ENCODE results near the gene SYNJ2. TPM values are rescaled to one million over a fixed set of nuclear protein-coding genes. Genes with fewer than 3 reads are reported as not detected.

SYNJ2 gene
- total and polyA plus RNA-seq, 11 donors, result 7.5 to 27.0 (median 18.2) TPM

DNA sequence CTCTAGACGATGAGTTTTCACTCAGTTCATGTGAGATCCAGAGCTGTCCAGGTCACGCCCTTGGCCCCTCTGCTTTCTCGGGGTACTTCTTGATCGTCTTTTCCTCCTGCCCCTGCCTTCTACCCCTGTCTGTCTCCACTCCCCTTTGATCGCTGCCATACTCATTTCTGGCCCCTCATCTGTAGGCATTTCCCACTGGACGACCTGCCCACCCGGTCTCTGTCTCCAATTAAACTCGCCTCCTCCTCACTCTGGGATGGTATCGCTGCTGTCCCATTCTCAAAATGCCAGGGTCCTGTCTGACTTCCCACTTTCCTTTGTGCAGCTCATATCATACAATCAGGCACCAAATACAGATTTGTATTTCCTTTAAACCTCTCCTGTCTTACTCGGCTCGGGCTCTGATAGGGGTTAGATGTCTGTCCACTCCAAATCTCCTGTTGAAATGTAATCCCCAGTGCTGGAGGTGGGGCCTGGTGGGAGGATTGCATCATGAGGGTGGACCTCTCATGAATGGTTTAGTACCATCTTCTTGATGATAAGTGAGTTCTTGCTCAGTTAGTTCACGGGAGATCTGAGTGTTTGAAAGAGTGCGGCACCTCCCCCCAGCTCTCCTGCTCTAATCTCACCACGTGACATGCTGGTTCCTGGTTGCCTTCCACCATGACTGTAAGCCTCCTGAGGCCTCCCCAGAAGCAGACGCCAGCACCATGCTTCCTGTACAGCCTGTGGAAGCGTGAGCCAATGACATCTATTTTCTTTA is 3.5 kb upstream of the SYNJ2 start:
- no peak for ATAC-seq
- H3K27ac ChIP-seq, result no peak overlapping the region
- no peak overlapping the region for H3K4me3 ChIP-seq
- H3K9me3 ChIP-seq, result no peaks in the 10 kb centered on the region
- H3K27me3 ChIP-seq, result no peaks in the 10 kb centered on the region
- intact Hi-C loops (cut with DNase I), result loop anchor here in 1 of 10 donors (10.0 kb wide), 1 partner anchor 143 kb away; no protein-coding TSS in a partner anchor
- peaks cover 0 to 24% (median 9%) of the 10 kb centered on the region in 12 donors for H3K4me1 ChIP-seq
- no peak for DNase-seq
- TF ChIP-seq, protein P1, sequence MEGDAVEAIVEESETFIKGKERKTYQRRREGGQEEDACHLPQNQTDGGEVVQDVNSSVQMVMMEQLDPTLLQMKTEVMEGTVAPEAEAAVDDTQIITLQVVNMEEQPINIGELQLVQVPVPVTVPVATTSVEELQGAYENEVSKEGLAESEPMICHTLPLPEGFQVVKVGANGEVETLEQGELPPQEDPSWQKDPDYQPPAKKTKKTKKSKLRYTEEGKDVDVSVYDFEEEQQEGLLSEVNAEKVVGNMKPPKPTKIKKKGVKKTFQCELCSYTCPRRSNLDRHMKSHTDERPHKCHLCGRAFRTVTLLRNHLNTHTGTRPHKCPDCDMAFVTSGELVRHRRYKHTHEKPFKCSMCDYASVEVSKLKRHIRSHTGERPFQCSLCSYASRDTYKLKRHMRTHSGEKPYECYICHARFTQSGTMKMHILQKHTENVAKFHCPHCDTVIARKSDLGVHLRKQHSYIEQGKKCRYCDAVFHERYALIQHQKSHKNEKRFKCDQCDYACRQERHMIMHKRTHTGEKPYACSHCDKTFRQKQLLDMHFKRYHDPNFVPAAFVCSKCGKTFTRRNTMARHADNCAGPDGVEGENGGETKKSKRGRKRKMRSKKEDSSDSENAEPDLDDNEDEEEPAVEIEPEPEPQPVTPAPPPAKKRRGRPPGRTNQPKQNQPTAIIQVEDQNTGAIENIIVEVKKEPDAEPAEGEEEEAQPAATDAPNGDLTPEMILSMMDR (IDR thresholded peaks at IDR 0.05), result no peak
- no peaks in the 10 kb centered on the region for H3K36me3 ChIP-seq
- WGBS, 4 donors, result 83 to 88% (median 86%) methylated on average over 16 of the region's 16 CpGs

DNA sequence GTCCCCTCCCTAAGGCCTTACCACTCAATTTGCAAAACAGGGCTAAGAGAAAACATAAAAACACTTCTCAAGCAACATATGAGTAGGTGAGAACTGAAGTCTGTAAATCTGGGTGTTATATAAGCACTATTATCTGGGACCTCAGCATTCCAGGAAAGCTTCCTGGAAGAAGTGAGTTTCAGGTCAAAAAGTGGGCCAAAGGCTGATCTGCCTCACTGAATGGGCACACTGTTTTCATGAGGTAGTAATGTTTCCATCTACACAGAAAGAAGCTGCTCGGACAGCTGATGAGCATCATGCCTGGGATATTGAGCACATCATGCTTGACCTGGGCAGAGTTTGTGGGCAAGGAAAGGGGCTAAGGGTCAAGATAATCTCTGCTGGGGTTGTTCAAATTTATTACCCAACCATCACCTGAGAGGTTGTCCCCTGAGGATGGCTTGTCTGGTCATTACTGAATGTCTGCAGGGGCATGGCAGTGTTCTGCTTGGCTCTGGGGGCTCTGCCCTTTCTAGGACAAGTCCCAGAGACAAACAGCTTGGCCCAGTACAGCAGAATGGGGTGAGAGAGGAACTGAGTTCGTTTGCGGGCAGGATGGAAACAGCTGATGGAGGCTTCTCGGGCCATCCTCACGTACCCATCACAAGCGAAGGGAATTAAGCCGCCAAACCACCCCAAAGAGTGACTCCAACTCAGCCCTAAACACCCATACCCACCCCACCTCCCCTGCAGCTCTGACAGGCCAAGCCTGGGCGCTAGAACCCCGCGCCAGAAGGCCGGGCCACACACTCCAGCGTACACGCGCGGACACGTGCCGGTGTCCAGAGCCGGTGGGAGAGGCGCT is 1.2 kb upstream of the SYNJ2 start:
- intact Hi-C loops (cut with DNase I), result loop anchor here (1.0 to 5.0 kb wide), 8 partner anchors 47 to 92 kb away; no protein-coding TSS in a partner anchor
- peak in 1 of 5 donors; percentile 55 for DNase-seq
- H3K9me3 ChIP-seq, result no peaks in the 10 kb centered on the region
- ATAC-seq, result peak in 3 of 4 donors; percentile 38 to 50 (median 44)
- no peaks in the 10 kb centered on the region for H3K36me3 ChIP-seq
- no peak for TF ChIP-seq POLR2A (IDR thresholded peaks at IDR 0.05)
- TF ChIP-seq, protein P1 (IDR thresholded peaks at IDR 0.05), result no peak
- no peaks in the 10 kb centered on the region for H3K27me3 ChIP-seq
- peak overlapping the region in 10 of 12 donors; percentile 63 to 92 (median 78) for H3K27ac ChIP-seq
- peak overlapping the region in 9 of 12 donors; percentile 68 to 100 (median 93) for H3K4me3 ChIP-seq
- H3K4me1 ChIP-seq, result peaks cover 0 to 47% (median 12%) of the 10 kb centered on the region in 12 donors
- 44 to 79% (median 59%) methylated on average over 15 to 19 of the region's 19 CpGs for WGBS, 4 donors

DNA sequence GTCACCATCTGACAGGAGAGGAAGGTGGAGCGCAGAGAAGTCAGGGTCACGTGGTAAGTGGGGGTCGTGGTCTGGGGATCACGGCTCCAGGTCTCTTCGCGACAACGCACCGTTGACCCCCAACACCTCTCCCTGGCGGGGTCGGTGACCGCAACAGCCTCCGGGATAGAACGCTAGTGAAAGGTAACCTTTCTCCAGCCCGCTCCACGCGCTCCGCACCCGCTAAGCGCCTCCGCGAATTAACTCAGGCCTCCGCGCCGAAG is 600 bp upstream of the SYNJ2 start:
- ATAC-seq, result no peak
- TF ChIP-seq POLR2A (IDR thresholded peaks at IDR 0.05), result no peak
- TF ChIP-seq, protein P1 (IDR thresholded peaks at IDR 0.05), result no peak

More for the DNA sequence above, 600 bp upstream of the SYNJ2 start:
- H3K9me3 ChIP-seq, result no peaks in the 10 kb centered on the region
- intact Hi-C loops (cut with DNase I), result loop anchor here (1.0 to 5.0 kb wide), 8 partner anchors 46 to 92 kb away; no protein-coding TSS in a partner anchor
- peak in 1 of 5 donors; percentile 41 for DNase-seq
- H3K27ac ChIP-seq, result peak overlapping the region in 11 of 12 donors; percentile 63 to 92 (median 78)
- H3K27me3 ChIP-seq, result no peaks in the 10 kb centered on the region
- H3K36me3 ChIP-seq, result no peaks in the 10 kb centered on the region
- H3K4me1 ChIP-seq, result peaks cover 0 to 48% (median 12%) of the 10 kb centered on the region in 12 donors
- H3K4me3 ChIP-seq, result peak overlapping the region; percentile 63 to 100 (median 94)
- 7 to 38% (median 23%) methylated on average over 14 to 24 of the region's 24 CpGs for WGBS, 4 donors

Data from heart left ventricle (tissue), 16 donors.